Central memory CD4-positive, alpha-beta T cell (primary cell): ENCODE results near the gene WNT3A.

Experiments
- DNase-seq: peaks from one replicate; pipeline ENCODE4 v3.0.0; 2022

WNT3A gene

DNA sequence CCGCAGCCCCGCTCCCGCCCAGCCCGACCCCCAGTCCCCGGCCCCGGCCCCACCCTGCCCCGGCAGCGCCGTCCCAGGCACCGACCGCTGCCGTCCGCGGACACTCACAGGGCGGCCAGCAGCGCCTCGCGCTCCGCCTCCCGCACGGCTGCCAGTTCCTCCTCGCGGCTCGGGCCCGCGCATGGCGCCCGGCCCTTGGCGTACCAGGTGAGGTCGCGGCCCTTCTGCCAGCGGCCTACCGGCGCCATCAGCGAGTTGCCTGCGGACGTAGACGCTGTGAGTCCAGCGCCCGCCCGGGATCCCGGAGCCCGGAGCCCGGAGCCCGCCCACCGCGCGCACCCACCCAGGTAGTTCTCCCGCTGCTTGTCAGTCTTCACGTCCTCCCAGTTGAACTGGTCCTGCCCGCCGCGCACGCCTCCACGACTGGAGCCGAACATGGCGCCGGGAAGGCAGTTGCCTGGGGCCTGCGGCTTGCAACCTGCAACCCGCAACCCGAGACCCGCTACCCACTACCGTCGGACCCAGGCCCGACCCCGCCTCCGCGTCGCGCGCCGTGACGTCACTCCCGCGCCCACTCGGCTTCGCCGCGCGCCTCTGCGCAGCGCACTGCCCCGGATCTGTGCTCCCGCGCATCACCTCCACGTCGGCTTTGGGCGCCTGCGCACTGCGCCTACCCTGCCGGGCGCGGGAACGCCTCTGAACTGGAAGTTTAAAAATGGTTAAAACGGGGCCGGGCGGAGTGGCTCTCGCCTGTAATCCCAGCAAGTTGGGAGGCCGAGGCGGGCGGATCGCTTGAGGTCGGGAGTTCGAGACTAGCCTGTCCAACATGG is 96.2 kb downstream of the WNT3A start, which contains the start of gene C1orf35:
C1orf35 (minus strand) TSS at position 535 of the 830 bp plus-strand sequence; CDS start at position 437, 98 bp downstream.
- DNase-seq = peak; percentile 93

GRCh38 chr1:228104526-228105269 is 97.9 kb downstream of the WNT3A start:
- no peak for DNase-seq

- no peak for DNase-seq
These were observed 98.6 kb downstream of the WNT3A start for GRCh38 chr1:228105270-228105995.

GRCh38 chr1:228105996-228106799 is 99.4 kb downstream of the WNT3A start:
- no peak for DNase-seq

DNA sequence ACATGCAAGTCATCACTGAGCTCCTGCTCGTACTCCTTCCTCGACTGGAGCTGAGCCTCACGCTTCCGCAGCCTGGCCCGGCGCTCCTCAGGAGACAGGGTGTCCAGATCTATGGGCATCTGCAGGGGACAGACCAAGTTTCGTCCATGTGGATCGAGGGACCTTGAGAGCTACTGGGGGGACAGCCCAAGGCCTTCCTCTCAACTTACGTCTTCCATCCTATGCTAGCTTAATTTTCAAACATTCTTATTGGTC is 99.9 kb downstream of the WNT3A start:
- no peak for DNase-seq

GRCh38 chr1:228107636-228108035 is 100.8 kb downstream of the WNT3A start:
- DNase-seq = no peak

- DNase-seq = no peak
These were observed 101.4 kb downstream of the WNT3A start for GRCh38 chr1:228108055-228108690.

DNA sequence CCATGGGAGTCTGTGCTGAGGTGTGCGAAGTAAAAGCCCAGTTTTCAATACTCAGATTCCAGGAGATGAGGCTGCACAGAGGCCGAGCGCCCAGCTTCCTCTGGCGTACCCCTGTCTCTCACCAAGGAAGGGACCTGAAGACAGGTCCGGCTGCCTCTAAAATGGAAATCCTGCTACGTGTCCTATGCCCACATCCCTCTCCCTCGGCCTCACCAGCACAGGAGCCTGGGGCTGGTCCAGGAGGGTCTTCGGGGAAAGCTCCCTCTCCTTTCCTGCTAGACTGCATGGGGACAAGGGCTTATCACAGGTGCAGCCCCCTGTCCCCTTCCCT is 101.9 kb downstream of the WNT3A start:
- no peak for DNase-seq

GRCh38 chr1:228109073-228109961 is 102.5 kb downstream of the WNT3A start, which contains the start of gene MRPL55:
Gene MRPL55, minus strand, starts transcription at chr1:228109299. Its CDS starts 1,039 bp downstream, at chr1:228108260.
- peak; percentile 98 for DNase-seq

DNA sequence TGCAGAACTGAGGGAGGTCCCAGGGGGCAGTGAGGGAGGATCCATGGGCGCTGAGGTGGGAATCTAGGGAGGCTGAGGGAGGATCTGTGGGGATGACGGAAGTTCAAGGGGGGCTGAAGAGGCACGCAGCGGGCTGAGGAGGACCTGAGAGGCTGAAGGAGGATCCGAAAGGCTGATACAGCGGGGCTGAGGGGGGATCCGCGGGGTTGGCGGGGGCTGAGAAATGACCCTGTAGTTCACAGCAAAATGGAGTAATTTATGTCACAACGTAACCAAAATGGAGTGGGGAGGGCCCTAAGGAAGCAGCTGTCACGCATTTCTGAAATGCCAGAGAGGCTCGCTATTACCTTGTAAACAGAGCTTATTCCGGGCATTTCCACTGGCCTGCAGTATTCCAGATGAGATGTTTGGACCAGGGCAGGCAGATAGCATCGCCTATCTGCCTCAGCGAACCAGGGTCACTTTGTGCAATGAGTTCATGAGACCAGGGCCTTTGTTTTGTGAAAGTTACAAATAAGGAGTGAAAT is 103.2 kb downstream of the WNT3A start:
- DNase-seq = no peak

DNA sequence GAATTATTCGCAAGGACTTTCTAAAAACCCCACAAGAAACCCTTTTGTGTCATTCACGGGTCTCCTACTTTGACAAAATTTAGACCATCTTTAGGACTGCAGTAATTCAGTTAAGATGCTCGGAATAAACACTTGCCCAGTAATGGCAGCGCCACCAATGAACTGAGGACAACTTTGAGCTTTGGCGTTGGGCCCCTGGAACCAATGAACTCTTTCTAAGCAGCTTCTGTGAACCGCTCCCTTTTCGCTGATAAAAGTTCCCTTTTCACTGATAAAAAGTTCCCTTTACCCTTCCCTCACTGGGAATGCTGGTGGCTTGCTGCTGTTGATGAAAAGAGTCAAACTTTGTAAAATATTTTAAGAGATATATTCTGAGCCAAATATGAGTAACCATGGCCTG is 103.8 kb downstream of the WNT3A start:
- DNase-seq = no peak
